HepG2 (cell line): Measurements from ENCODE around the gene PLB1. TPM values are rescaled to one million over a fixed set of nuclear protein-coding genes. Genes with fewer than 3 reads are reported as not detected.

Source experiments
- ATAC-seq: fragments of 200-7000 bp; cut with Tn5 transposase; 3 replicates; pipeline ENCODE4 v1.9.1; 2020; ENCODE audit warnings: mild to moderate bottlenecking, moderate library complexity
- BruUV-seq: library from RNA; stranded (reverse); fragments of 400-500 nt; replicated peaks from 2 replicates; lab custom pipeline; 2021; lab: Mats Ljungman, UMichigan
- CTCF ChIA-PET: fragments of 300-600 bp; formaldehyde crosslinking; extraction: SDS; loops from one replicate; lab custom pipeline; 2021; ENCODE audit warnings: low total read pairs, inconsistent platforms, low intra/inter-chr PET ratio; lab: Yijun Ruan, JAX
- POLR2A ChIA-PET: fragments of 350-600 bp; sonication (Branson Sonifier 250); formaldehyde crosslinking; loops from one replicate; lab custom pipeline; 2020; ENCODE audit warnings: antibody characterized with exemption, inconsistent platforms; lab: Yijun Ruan, JAX
- DNase-seq: peaks from one replicate; pipeline ENCODE4 v3.0.0-alpha.2; 2015; ENCODE audit warnings: low spot score
- FAIRE-seq: peaks from 3 replicates; lab custom pipeline; 2011; peaks lifted over from hg19 to GRCh38; lab: Jason Lieb, UNC
- H2AFZ ChIP-seq: one replicate; pipeline ENCODE4 v1.6.1; 2011; ENCODE audit warnings: low read length, inconsistent platforms
- H3K27ac ChIP-seq: fragments of 300-600 bp; 3 replicates; pipeline ENCODE4 v1.8.0; 2011; ENCODE audit warnings: mixed run types, mild to moderate bottlenecking, mixed read lengths, low read length, inconsistent platforms; ENCODE audit not compliant: insufficient read depth; ENCODE audit errors: extremely low read length
- H3K27me3 ChIP-seq, 2 experiments: fragments of 200-600 bp in 1 of 2; 2 replicates in 1 of 2; 3 replicates in 1 of 2; pipeline versions ENCODE4 v1.6.0 to v1.8.0; 2011; ENCODE audit warnings: low read length in 2 of 2, mild to moderate bottlenecking in 2 of 2, moderate library complexity in 2 of 2, inconsistent platforms in 1 of 2; ENCODE audit not compliant: insufficient read depth in 2 of 2, control insufficient read depth in 1 of 2
- H3K36me3 ChIP-seq, 2 experiments: fragments of 200-600 bp in 1 of 2; replicated peaks in 1 of 2; 2 replicates in 1 of 2; 3 replicates in 1 of 2; pipeline versions ENCODE4 v1.5.1 to v1.8.0; 2011; ENCODE audit warnings: low read length in 2 of 2, inconsistent platforms in 1 of 2; ENCODE audit not compliant: insufficient read depth in 2 of 2, control insufficient read depth in 1 of 2
- H3K4me1 ChIP-seq: 2 replicates; pipeline ENCODE4 v1.5.1; 2012; ENCODE audit warnings: low read length, inconsistent platforms; ENCODE audit not compliant: insufficient read depth
- H3K4me2 ChIP-seq: 2 replicates; pipeline ENCODE4 v1.6.0; 2011; ENCODE audit warnings: low read depth, low read length, inconsistent platforms
- H3K4me3 ChIP-seq, 3 experiments: fragments of 200-600 bp in 1 of 3; sonication (generic), shearing (Covaris generic) in 1 of 3; replicated peaks in 1 of 3; 2 replicates each; pipeline ENCODE4 v1.5.1; 2011 to 2016; ENCODE audit warnings: low read length in 3 of 3, inconsistent platforms in 2 of 3, low read depth in 2 of 3, mild to moderate bottlenecking in 2 of 3, control low read depth in 1 of 3, mixed read lengths in 1 of 3; ENCODE audit not compliant: insufficient read depth in 1 of 3
- H3K79me2 ChIP-seq: one replicate; pipeline ENCODE4 v1.6.1; 2011; ENCODE audit warnings: low read length, inconsistent platforms; ENCODE audit not compliant: insufficient read depth
- H3K9ac ChIP-seq: 2 replicates; pipeline ENCODE4 v1.6.0; 2011; ENCODE audit warnings: mild to moderate bottlenecking, low read depth, low read length, inconsistent platforms; ENCODE audit not compliant: insufficient read depth
- H3K9me3 ChIP-seq: 2 replicates; pipeline ENCODE4 v1.5.1; 2012; ENCODE audit warnings: mild to moderate bottlenecking, low read length
- H4K20me1 ChIP-seq: 2 replicates; pipeline ENCODE4 v1.6.0; 2011; ENCODE audit warnings: inconsistent platforms, mild to moderate bottlenecking, low read length, moderate library complexity; ENCODE audit not compliant: insufficient read depth
- ATF7 ChIP-seq, 2 experiments: fragments of 450-650 bp in 1 of 2; sonication (generic) in 1 of 2; formaldehyde crosslinking in 1 of 2; IDR thresholded peaks; 2 replicates each; pipeline versions ENCODE4 v1.4.0 to v1.6.1; 2016 to 2020; ENCODE audit warnings: antibody characterized with exemption in 1 of 2, mild to moderate bottlenecking in 1 of 2, missing genetic modification reagents in 1 of 2
- FOSL2 ChIP-seq: sonication (generic); formaldehyde crosslinking; IDR thresholded peaks from 2 replicates; pipeline ENCODE4 v1.4.0; 2020; ENCODE audit warnings: missing genetic modification reagents
- GATA4 ChIP-seq: sonication (generic); IDR thresholded peaks from 2 replicates; pipeline ENCODE4 v1.6.1; 2016; ENCODE audit warnings: antibody characterized with exemption, low read depth, borderline replicate concordance
- MTA1 ChIP-seq: sonication (generic); formaldehyde crosslinking; IDR thresholded peaks from 2 replicates; pipeline ENCODE4 v1.4.0; 2020; ENCODE audit warnings: missing genetic modification reagents, mild to moderate bottlenecking, borderline replicate concordance
- PBX2 ChIP-seq: IDR thresholded peaks from 2 replicates; pipeline ENCODE4 v1.6.1; 2016; ENCODE audit warnings: control low read depth
- PRDM10 ChIP-seq: sonication (generic); formaldehyde crosslinking; IDR thresholded peaks from 2 replicates; pipeline ENCODE4 v1.4.0; 2020; ENCODE audit warnings: low read depth, missing genetic modification reagents
- PRDM4 ChIP-seq: sonication (generic); formaldehyde crosslinking; IDR thresholded peaks from 2 replicates; pipeline ENCODE4 v1.9.0; 2021; ENCODE audit warnings: missing genetic modification reagents, borderline replicate concordance
- SAP130 ChIP-seq: IDR thresholded peaks from 2 replicates; pipeline ENCODE4 v1.6.1; 2016; ENCODE audit warnings: low read depth
- SNAPC5 ChIP-seq: sonication (generic); formaldehyde crosslinking; IDR thresholded peaks from 2 replicates; pipeline ENCODE4 v1.8.1; 2023; ENCODE audit warnings: mild to moderate bottlenecking, missing genetic modification reagents, borderline replicate concordance
- STAG1 ChIP-seq: sonication (generic); formaldehyde crosslinking; IDR thresholded peaks from 2 replicates; pipeline ENCODE4 v1.4.0; 2020; ENCODE audit warnings: missing genetic modification reagents
- WIZ ChIP-seq: sonication (generic); formaldehyde crosslinking; IDR thresholded peaks from 2 replicates; pipeline ENCODE4 v1.5.1; 2020; ENCODE audit warnings: mild to moderate bottlenecking, missing genetic modification reagents
- ZBTB7A ChIP-seq: sonication (generic); formaldehyde crosslinking; IDR thresholded peaks from 2 replicates; pipeline ENCODE4 v1.8.0; 2022; ENCODE audit warnings: mild to moderate bottlenecking, missing genetic modification reagents
- ZFP91 ChIP-seq: sonication (generic); formaldehyde crosslinking; IDR thresholded peaks from 2 replicates; pipeline ENCODE4 v1.9.0; 2022; ENCODE audit warnings: missing genetic modification reagents, mild to moderate bottlenecking, borderline replicate concordance
- ZNF382 ChIP-seq: sonication (generic); formaldehyde crosslinking; IDR thresholded peaks from 2 replicates; pipeline ENCODE4 v1.5.0; 2020; ENCODE audit warnings: missing genetic modification reagents, mild to moderate bottlenecking, borderline replicate concordance
- WGBS: methylation state at CpG from one replicate; pipeline ENCODE4 v1.1.6; 2017; ENCODE audit warnings: low lambda C conversion rate; 5-methylcytosine and 5-hydroxymethylcytosine counted together
- in situ Hi-C: cut with HindIII; loops from 2 replicates; pipeline ENCODE4 v1.10.0; 2017; ENCODE audit warnings: low pct_unique_long_range_greater_than_20kb; ENCODE audit not compliant: extremely low pct_ligation_motif_present
- intact Hi-C: fragments of 100-400 bp; cut with micrococcal nuclease; formaldehyde crosslinking; loops from one replicate; pipeline ENCODE4 v1.10.0; 2022; ENCODE audit not compliant: unreplicated experiment
- polyA plus RNA-seq, 8 experiments: library from polyadenylated mRNA; depleted of rRNA in 3 of 8; stranded (reverse) in 7 of 8; unstranded in 1 of 8; fragments of >200 nt; fragmentation: Illumina TruSeq in 4 of 8; extraction: Trizol in 4 of 8; gene quantifications; 2 replicates each; pipeline versions ENCODE4 v1.2.1 to v1.2.3, GENCODE V29; 2011 to 2016; ENCODE audit warnings: low read depth in 4 of 8, missing spikeins in 1 of 8, mixed read lengths in 1 of 8; ENCODE audit not compliant: insufficient read depth in 1 of 8
- total RNA-seq, 5 experiments: library from RNA; depleted of rRNA; stranded (reverse); fragments of >200 nt; fragmentation: Illumina TruSeq; extraction: Trizol; gene quantifications; 2 replicates each; pipeline ENCODE4 v1.2.3, GENCODE V29; 2016; ENCODE audit warnings: low read depth in 1 of 5

PLB1 gene
- total and polyA plus RNA-seq, 2 of the 13 experiments (the other 11 are each of a cell fraction or from before 2014, with no cell fraction given), result 0.20 to 1.8 TPM

- CTCF ChIA-PET, result no interaction called here
- WGBS, result 24% methylated on average over 8 of the region's 8 CpGs
- no peak overlapping the region for H2AFZ ChIP-seq
- H3K27ac ChIP-seq, result no peak overlapping the region
- POLR2A ChIA-PET, result no interaction called here
- FAIRE-seq (no peak), DNase-seq (peak; percentile 36), ATAC-seq (peak; percentile 66)
- no peak overlapping the region for H3K9ac ChIP-seq
- H4K20me1 ChIP-seq, result no peaks in the 10 kb centered on the region
- H3K27me3 ChIP-seq, result peaks cover 0 to 4% of the 10 kb centered on the region in 2 experiments; a peak in 1 of 5 replicates
- no TSS peak for BruUV-seq
- no peaks in the 10 kb centered on the region for H3K9me3 ChIP-seq
- intact Hi-C loops (no loop called here), in situ Hi-C loops (no loop called here)
- no peaks in the 10 kb centered on the region for H3K79me2 ChIP-seq
- no peaks in the 10 kb centered on the region for H3K36me3 ChIP-seq
- no peaks in the 10 kb centered on the region for H3K4me1 ChIP-seq
- H3K4me3 ChIP-seq, result no peak overlapping the region
- H3K4me2 ChIP-seq, result no peak overlapping the region
- TF ChIP-seq SNAPC5 (no peak), ATF7 (IDR thresholded peaks at IDR 0.05) (0 out of 2 replicates have a peak, but pooled peaks have one; percentile 35), ATF7 (CRISPR knock-in tag; IDR thresholded peaks at IDR 0.05) (no peak), GATA4 (no peak), SAP130 (CRISPR knock-in tag) (peak; percentile 32; the same call in 1 of the 2 replicates), PRDM10 (peak; percentile 84), WIZ (no peak), PRDM4 (no peak), ZNF382 (CRISPR knock-in tag) (no peak), ZFP91 (CRISPR knock-in tag) (no peak), ZBTB7A (CRISPR knock-in tag) (no peak), PBX2 (0 out of 2 replicates have a peak, but pooled peaks have one; percentile 29), MTA1 (no peak), STAG1 (CRISPR knock-in tag) (no peak), FOSL2 (CRISPR knock-in tag) (peak; percentile 64)
Measured at GRCh38 chr2:28649481-28650265, 153.8 kb downstream of the PLB1 start.
